Measurements from ENCODE around the gene TSEN15.

DNA sequence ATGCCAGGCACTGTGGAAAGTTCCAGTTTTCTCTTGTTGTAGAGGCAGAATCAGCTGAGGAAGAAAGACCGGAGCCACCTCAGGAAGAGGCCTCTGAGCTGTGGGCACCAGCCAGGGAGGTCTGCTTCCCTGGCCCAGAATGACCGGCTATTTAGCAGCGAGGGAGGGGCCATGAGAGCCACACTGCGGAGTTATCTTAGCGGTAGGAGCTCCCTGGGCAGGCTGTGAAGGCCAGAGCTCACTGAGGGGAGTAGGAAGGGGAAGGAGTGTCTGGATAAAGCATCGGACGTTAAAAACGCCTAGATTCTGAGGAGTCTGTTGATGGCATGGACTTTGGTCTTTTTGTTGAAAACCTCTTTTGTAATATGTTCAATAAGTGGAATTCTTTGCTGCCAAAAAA, 36.5 kb downstream of the TSEN15 start:
- TF ChIP-seq CTCF (conservative IDR thresholded peaks at IDR 0.05; ENCODE audit: low read depth in 2 of 2) = no peak
- no peak for TF ChIP-seq EZH2 (IDR thresholded peaks at IDR 0.05; ENCODE audit: low read depth, unreplicated experiment)
- no peak for TF ChIP-seq ZNF114 (CRISPR knock-in tag; IDR thresholded peaks at IDR 0.05)

Measured in GM23338 (cell line).